Spleen (tissue), 11 donors: Measurements from ENCODE around the gene SF3B5. TPM values are rescaled to one million over a fixed set of nuclear protein-coding genes. Genes with fewer than 3 reads are reported as not detected.
"Not testable (repeated sequence)": the region's sequence is repeated elsewhere in the genome, so short reads cannot be mapped to it uniquely, and the experiment has no call there.

Experiments
- DNase-seq: peaks from one replicate; pipeline ENCODE4 v3.0.0-alpha.2; 2020
- H3K27ac ChIP-seq, 8 donors: fragments of 200-600 bp; sonication (generic) in 7 of 8; 1 replicate in 4 of 8; 2 replicates in 4 of 8; pipeline versions ENCODE4 v1.5.0 to v1.8.0; 2016 to 2021; ENCODE audit warnings: inconsistent platforms in 4 of 8, mild to moderate bottlenecking in 4 of 8, moderate library complexity in 1 of 8
- H3K27me3 ChIP-seq, 7 donors: fragments of 200-600 bp; sonication (generic) in 6 of 7; replicated peaks in 1 of 7; 1 replicate in 4 of 7; 2 replicates in 3 of 7; pipeline versions ENCODE4 v1.5.0 to v1.8.0; 2016 to 2021; ENCODE audit warnings: inconsistent platforms in 3 of 7, mild to moderate bottlenecking in 1 of 7
- H3K36me3 ChIP-seq, 6 donors: fragments of 200-600 bp; sonication (generic) in 5 of 6; 1 replicate in 4 of 6; 2 replicates in 2 of 6; pipeline versions ENCODE4 v1.5.0 to v1.8.0; 2016 to 2021; ENCODE audit warnings: inconsistent platforms in 2 of 6
- H3K4me1 ChIP-seq, 6 donors: fragments of 200-600 bp; sonication (generic) in 5 of 6; 1 replicate in 3 of 6; 2 replicates in 3 of 6; pipeline versions ENCODE4 v1.5.0 to v1.8.0; 2016 to 2021; ENCODE audit warnings: inconsistent platforms in 3 of 6
- H3K4me3 ChIP-seq, 8 donors: fragments of 200-600 bp; sonication (generic) in 7 of 8; 1 replicate in 4 of 8; 2 replicates in 4 of 8; pipeline versions ENCODE4 v1.5.0 to v1.8.0; 2016 to 2021; ENCODE audit warnings: inconsistent platforms in 4 of 8, mild to moderate bottlenecking in 4 of 8, moderate library complexity in 2 of 8
- H3K9me3 ChIP-seq, 8 donors: fragments of 200-600 bp; sonication (generic) in 7 of 8; 1 replicate in 4 of 8; 2 replicates in 4 of 8; pipeline versions ENCODE4 v1.5.0 to v1.8.0; 2016 to 2021; ENCODE audit warnings: inconsistent platforms in 4 of 8
- CTCF ChIP-seq, 11 experiments: fragments of 200-600 bp in 7 of 11; fragments of 450-650 bp in 4 of 11; sonication (generic) in 4 of 11; IDR thresholded peaks in 8 of 11; conservative IDR thresholded peaks in 3 of 11; 1 replicate in 7 of 11; 2 replicates in 4 of 11; pipeline versions ENCODE4 v1.4.0 to v1.8.0; 2016 to 2021; ENCODE audit warnings: antibody characterized with exemption in 11 of 11, inconsistent platforms in 4 of 11, mild to moderate bottlenecking in 1 of 11
- POLR2A ChIP-seq, 3 donors: fragments of 450-650 bp; IDR thresholded peaks; one replicate each; pipeline ENCODE4 v1.5.1; 2017; ENCODE audit warnings: antibody characterized with exemption in 3 of 3, mild to moderate bottlenecking in 1 of 3
- POLR2AphosphoS5 ChIP-seq, 3 donors: sonication (generic); formaldehyde crosslinking; IDR thresholded peaks; one replicate each; pipeline ENCODE4 v1.5.1; 2017; ENCODE audit warnings: antibody characterized with exemption in 3 of 3
- WGBS, 5 donors: extraction: QIAGEN DNeasy Blood & Tissue Kit in 3 of 5; methylation state at CpG; one replicate each; pipeline versions ENCODE4 v1.1.5 to v1.1.7; 2013 to 2018; 5-methylcytosine and 5-hydroxymethylcytosine counted together
- intact Hi-C: fragments of 100-400 bp; cut with DNase I; formaldehyde crosslinking; loops from one replicate; pipeline ENCODE4 v1.15.0; 2023; ENCODE audit warnings: low total_unique reads
- polyA plus RNA-seq, 3 donors: library from polyadenylated mRNA; stranded (reverse); fragments of 200-250 nt; gene quantifications; one replicate each; pipeline ENCODE4 v1.2.1, GENCODE V29; 2013
- total RNA-seq, 7 donors: library from RNA; depleted of rRNA in 3 of 7; stranded (reverse); fragments of >200 nt in 3 of 7; fragmentation: NEBNext Ultra II Directional in 4 of 7; extraction: Animal tissue kit (Norgen Biotek cat#: 25700) in 4 of 7; gene quantifications; one replicate each; pipeline versions ENCODE4 v1.1.0 to v1.2.1, GENCODE V29; 2016 to 2021
- donor health status: healthy with polysubstance abuse.
- donor health status: DM: no; HTN: no; CAD: no; lungs with moderate emphysema.
- donor health status: DM: no; HTN: no; CAD: no.
- donor health status: Bipolar disorder and iron deficiency.
- donor health status: healthy.
- donor health status: DM: no; HTN: no; CAD: no.
- donor health status: DM: yes; HTN: yes; CAD: no.

Gene SF3B5
- total and polyA plus RNA-seq, 10 donors, result 80.1 to 236 (median 127) TPM

GRCh38 chr6:144083172-144083571 is 12.2 kb downstream of the SF3B5 start:
- Histone ChIP-seq H3K4me3 (no peak overlapping the region), H3K36me3 (peaks cover 0 to 15% (median 4%) of the 10 kb centered on the region in 6 donors), H3K4me1 (peaks cover 0 to 11% (median 5%) of the 10 kb centered on the region in 6 donors), H3K9me3 (no peaks in the 10 kb centered on the region), H3K27ac (no peak overlapping the region), H3K27me3 (no peaks in the 10 kb centered on the region)
- intact Hi-C loops, result no loop called here
- DNase-seq, result no peak
- no peak for TF ChIP-seq POLR2AphosphoS5 (IDR thresholded peaks at IDR 0.05)
- TF ChIP-seq POLR2A (IDR thresholded peaks at IDR 0.05), result no peak
- TF ChIP-seq CTCF (IDR thresholded peaks at IDR 0.05 in 8 of 11, conservative IDR thresholded peaks at IDR 0.05 in 3 of 11), result no peak
- 68 to 80% (median 73%) methylated on average over 1 of the region's 1 CpG for WGBS, 5 donors

- 0 to 99% (median 98%) methylated on average over 1 to 3 of the region's 3 CpGs for WGBS, 5 donors
- H3K27ac ChIP-seq, H3K36me3 ChIP-seq, H3K9me3 ChIP-seq, H3K4me1 ChIP-seq, intact Hi-C loops, DNase-seq, H3K27me3 ChIP-seq, H3K4me3 ChIP-seq: not testable (repeated sequence)
Measured at GRCh38 chr6:144082412-144082811, 13.0 kb downstream of the SF3B5 start.

GRCh38 chr6:144077871-144078270 is 17.5 kb downstream of the SF3B5 start:
- no peaks in the 10 kb centered on the region for H3K9me3 ChIP-seq
- DNase-seq, result no peak
- no peak overlapping the region for H3K27ac ChIP-seq
- no peak overlapping the region for H3K4me3 ChIP-seq
- H3K4me1 ChIP-seq, result no peaks in the 10 kb centered on the region
- H3K27me3 ChIP-seq, result no peaks in the 10 kb centered on the region
- TF ChIP-seq POLR2A (IDR thresholded peaks at IDR 0.05), result no peak
- intact Hi-C loops, result no loop called here
- WGBS, 5 donors, result 59 to 76% (median 67%) methylated on average over 2 of the region's 2 CpGs
- no peaks in the 10 kb centered on the region for H3K36me3 ChIP-seq

- WGBS, 5 donors, result 84 to 91% (median 90%) methylated on average over 1 of the region's 1 CpG
- intact Hi-C loops, result no loop called here
- H3K27me3 ChIP-seq, result no peaks in the 10 kb centered on the region
Measured at GRCh38 chr6:144075875-144076274, 19.5 kb downstream of the SF3B5 start.

GRCh38 chr6:144075187-144075586 is 20.2 kb downstream of the SF3B5 start:
- WGBS, 5 donors, result 60 to 74% (median 67%) methylated on average over 3 of the region's 3 CpGs
- H3K36me3 ChIP-seq, result no peaks in the 10 kb centered on the region
- no peak for TF ChIP-seq POLR2A (IDR thresholded peaks at IDR 0.05)
- TF ChIP-seq POLR2AphosphoS5 (IDR thresholded peaks at IDR 0.05), result no peak
- TF ChIP-seq CTCF (IDR thresholded peaks at IDR 0.05 in 8 of 11, conservative IDR thresholded peaks at IDR 0.05 in 3 of 11), result no peak
- H3K27me3 ChIP-seq, result no peaks in the 10 kb centered on the region
- intact Hi-C loops, result no loop called here
- no peaks in the 10 kb centered on the region for H3K4me1 ChIP-seq
- H3K4me3 ChIP-seq, result no peak overlapping the region
- no peak overlapping the region for H3K27ac ChIP-seq
- no peak for DNase-seq
- no peaks in the 10 kb centered on the region for H3K9me3 ChIP-seq

More at GRCh38 chr6:144075875-144076274, 19.5 kb downstream of the SF3B5 start:
- no peak for DNase-seq
- no peak for TF ChIP-seq CTCF (IDR thresholded peaks at IDR 0.05 in 8 of 11, conservative IDR thresholded peaks at IDR 0.05 in 3 of 11)
- no peak for TF ChIP-seq POLR2A (IDR thresholded peaks at IDR 0.05)
- no peak for TF ChIP-seq POLR2AphosphoS5 (IDR thresholded peaks at IDR 0.05)
- Histone ChIP-seq H3K4me1 (no peaks in the 10 kb centered on the region), H3K9me3 (no peaks in the 10 kb centered on the region), H3K36me3 (no peaks in the 10 kb centered on the region), H3K27ac (no peak overlapping the region), H3K4me3 (no peak overlapping the region)
